Measurements from ENCODE around the gene CCDC137. TPM values are rescaled to one million over a fixed set of nuclear protein-coding genes. Genes with fewer than 3 reads are reported as not detected.

The CCDC137 gene
- total RNA-seq, 2 donors from 2014 or later, result 13.7 to 41.1 TPM

- H3K27ac ChIP-seq, result no peak overlapping the region
- H3K4me3 ChIP-seq, result no peak overlapping the region
- intact Hi-C loops (cut with DNase I), result no loop called here
- no peaks in the 10 kb centered on the region for H3K9me3 ChIP-seq
- no peaks in the 10 kb centered on the region for H3K27me3 ChIP-seq
- TF ChIP-seq CTCF (IDR thresholded peaks at IDR 0.05), result no peak
- no peak overlapping the region for H3K9ac ChIP-seq (ENCODE audit: low read depth in 2 of 2, low read length in 2 of 2)
- DNase-seq, result no peak
- H3K36me3 ChIP-seq, result no peaks in the 10 kb centered on the region
- H3K4me1 ChIP-seq, result no peaks in the 10 kb centered on the region
These were observed 11.0 kb upstream of the CCDC137 start for GRCh38 chr17:81655378-81656117.

- H3K4me3 ChIP-seq, result no peak within 1 kb of the TSS
- no peaks in the 10 kb centered on the region for H3K4me1 ChIP-seq
- no peaks in the 10 kb centered on the region for H3K36me3 ChIP-seq
- no peak within 1 kb of the TSS for H3K27ac ChIP-seq
- intact Hi-C loops (cut with DNase I), result no loop called here
- H3K27me3 ChIP-seq, result no peaks in the 10 kb centered on the region
- H3K9me3 ChIP-seq, result no peaks in the 10 kb centered on the region
- no peak for TF ChIP-seq CTCF (IDR thresholded peaks at IDR 0.05)
- no peak for DNase-seq
- H3K9ac ChIP-seq (ENCODE audit: low read depth in 2 of 2, low read length in 2 of 2), result no peak within 1 kb of the TSS
These were observed 10.3 kb upstream of the CCDC137 start, which contains the start of gene PDE6G for GRCh38 chr17:81656118-81656743. PDE6G (minus strand) TSS chr17:81656542; CDS start chr17:81653305, 3,237 bp downstream.

GRCh38 chr17:81656835-81657234, 9.7 kb upstream of the CCDC137 start:
- Histone ChIP-seq H3K9me3 (no peaks in the 10 kb centered on the region), H3K36me3 (no peaks in the 10 kb centered on the region), H3K4me1 (no peaks in the 10 kb centered on the region), H3K27ac (no peak overlapping the region), H3K27me3 (no peaks in the 10 kb centered on the region), H3K9ac (ENCODE audit: low read depth in 2 of 2, low read length in 2 of 2) (no peak overlapping the region), H3K4me3 (no peak overlapping the region)
- DNase-seq, result no peak
- intact Hi-C loops (cut with DNase I), result no loop called here
- no peak for TF ChIP-seq CTCF (IDR thresholded peaks at IDR 0.05)

GRCh38 chr17:81659038-81659437, 7.5 kb upstream of the CCDC137 start:
- TF ChIP-seq CTCF (IDR thresholded peaks at IDR 0.05), result no peak
- Histone ChIP-seq H3K9me3 (no peaks in the 10 kb centered on the region), H3K4me1 (no peaks in the 10 kb centered on the region), H3K27ac (no peak overlapping the region), H3K27me3 (no peaks in the 10 kb centered on the region), H3K4me3 (no peak overlapping the region), H3K9ac (ENCODE audit: low read depth in 2 of 2, low read length in 2 of 2) (no peak overlapping the region), H3K36me3 (no peaks in the 10 kb centered on the region)
- intact Hi-C loops (cut with DNase I), result no loop called here
- DNase-seq, result no peak

- intact Hi-C loops (cut with DNase I), result no loop called here
- TF ChIP-seq CTCF (IDR thresholded peaks at IDR 0.05), result no peak
- H3K27ac ChIP-seq, result no peak overlapping the region
These were observed 6.1 kb upstream of the CCDC137 start for GRCh38 chr17:81660441-81660840.

More at GRCh38 chr17:81660441-81660840, 6.1 kb upstream of the CCDC137 start:
- H3K4me3 ChIP-seq, result no peak overlapping the region
- no peak overlapping the region for H3K9ac ChIP-seq (ENCODE audit: low read depth in 2 of 2, low read length in 2 of 2)
- no peaks in the 10 kb centered on the region for H3K36me3 ChIP-seq
- H3K9me3 ChIP-seq, result no peaks in the 10 kb centered on the region
- DNase-seq, result no peak
- H3K4me1 ChIP-seq, result peaks cover 2% of the 10 kb centered on the region
- H3K27me3 ChIP-seq, result no peaks in the 10 kb centered on the region
